Peyer's patch (tissue), 4 donors: Measurements from ENCODE around the gene SMAD2.

Experiments
- POLR2A ChIP-seq, 2 donors: fragments of 450-650 bp; IDR thresholded peaks; one replicate each; pipeline ENCODE4 v1.5.1; 2017; ENCODE audit warnings: antibody characterized with exemption in 2 of 2, mild to moderate bottlenecking in 2 of 2, moderate library complexity in 2 of 2
- TF ChIP-seq, protein P1 (sequence below), 6 experiments: fragments of 450-650 bp in 4 of 6; fragments of 200-600 bp in 2 of 6; sonication (generic) in 1 of 6; IDR thresholded peaks; one replicate each; pipeline ENCODE4 v1.5.1; 2017 to 2019; ENCODE audit warnings: antibody characterized with exemption in 6 of 6, mild to moderate bottlenecking in 3 of 6, moderate library complexity in 1 of 6

DNA sequence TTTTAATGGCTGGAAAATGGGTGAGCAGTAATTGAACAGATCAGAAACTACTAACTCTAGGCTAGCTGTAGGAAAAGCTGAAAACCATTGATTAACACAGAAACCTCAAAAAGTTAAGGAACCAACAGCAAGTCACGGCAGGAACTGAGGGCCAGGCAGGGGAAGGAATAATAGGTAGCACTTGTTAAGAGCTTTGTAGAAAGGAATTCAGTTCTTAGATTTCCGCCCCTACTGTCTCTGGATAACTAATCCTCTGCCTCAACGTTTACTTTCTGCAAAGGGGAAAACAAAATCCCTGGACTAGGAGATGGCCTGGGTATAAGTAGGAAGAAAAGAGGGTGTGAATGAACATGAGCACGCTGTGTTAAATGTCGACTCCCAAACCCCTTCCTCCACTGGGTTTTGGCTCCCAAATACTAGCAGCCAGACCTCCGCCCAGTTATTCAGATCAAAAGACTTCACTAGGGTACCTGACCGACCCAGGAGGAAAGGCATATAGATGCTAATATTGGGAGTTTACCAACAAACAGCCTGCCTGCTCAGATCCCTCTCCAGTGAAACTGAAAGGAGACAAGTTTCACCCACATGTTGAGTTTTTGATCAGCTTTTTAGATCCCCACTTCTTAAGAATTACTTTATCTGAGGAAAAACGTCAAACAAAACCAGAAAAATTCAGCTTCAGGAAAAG, 12.4 kb downstream of the SMAD2 start:
- TF ChIP-seq, protein P1, sequence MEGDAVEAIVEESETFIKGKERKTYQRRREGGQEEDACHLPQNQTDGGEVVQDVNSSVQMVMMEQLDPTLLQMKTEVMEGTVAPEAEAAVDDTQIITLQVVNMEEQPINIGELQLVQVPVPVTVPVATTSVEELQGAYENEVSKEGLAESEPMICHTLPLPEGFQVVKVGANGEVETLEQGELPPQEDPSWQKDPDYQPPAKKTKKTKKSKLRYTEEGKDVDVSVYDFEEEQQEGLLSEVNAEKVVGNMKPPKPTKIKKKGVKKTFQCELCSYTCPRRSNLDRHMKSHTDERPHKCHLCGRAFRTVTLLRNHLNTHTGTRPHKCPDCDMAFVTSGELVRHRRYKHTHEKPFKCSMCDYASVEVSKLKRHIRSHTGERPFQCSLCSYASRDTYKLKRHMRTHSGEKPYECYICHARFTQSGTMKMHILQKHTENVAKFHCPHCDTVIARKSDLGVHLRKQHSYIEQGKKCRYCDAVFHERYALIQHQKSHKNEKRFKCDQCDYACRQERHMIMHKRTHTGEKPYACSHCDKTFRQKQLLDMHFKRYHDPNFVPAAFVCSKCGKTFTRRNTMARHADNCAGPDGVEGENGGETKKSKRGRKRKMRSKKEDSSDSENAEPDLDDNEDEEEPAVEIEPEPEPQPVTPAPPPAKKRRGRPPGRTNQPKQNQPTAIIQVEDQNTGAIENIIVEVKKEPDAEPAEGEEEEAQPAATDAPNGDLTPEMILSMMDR (IDR thresholded peaks at IDR 0.05), result no peak
- no peak for TF ChIP-seq POLR2A (IDR thresholded peaks at IDR 0.05)
